Right lobe of liver (tissue), 6 donors: ENCODE data around the gene ATOH8. TPM values are rescaled to one million over a fixed set of nuclear protein-coding genes. Genes with fewer than 3 reads are reported as not detected.

ENCODE experiments used
- ATAC-seq, 4 donors: fragments of 200-7000 bp; cut with Tn5 transposase; one replicate each; pipeline ENCODE4 v1.9.1; 2020; ENCODE audit warnings: mild to moderate bottlenecking in 4 of 4, moderate library complexity in 4 of 4
- DNase-seq, 3 donors: peaks; one replicate each; pipeline ENCODE4 v3.0.0-alpha.2; 2020
- H3K27ac ChIP-seq, 3 donors: fragments of 200-600 bp; one replicate each; pipeline ENCODE4 v1.8.0; 2022
- H3K27me3 ChIP-seq, 2 donors: fragments of 200-600 bp; one replicate each; pipeline ENCODE4 v1.8.0; 2022
- H3K36me3 ChIP-seq, 4 donors: fragments of 200-600 bp; sonication (generic) in 1 of 4; one replicate each; pipeline versions ENCODE4 v1.5.1 to v1.8.0; 2017 to 2022; ENCODE audit warnings: control low read depth in 1 of 4
- H3K4me1 ChIP-seq, 4 donors: fragments of 200-600 bp; sonication (generic) in 1 of 4; one replicate each; pipeline versions ENCODE4 v1.5.1 to v1.8.0; 2017 to 2022; ENCODE audit warnings: control low read depth in 1 of 4
- H3K4me3 ChIP-seq, 3 donors: fragments of 200-600 bp; one replicate each; pipeline ENCODE4 v1.8.0; 2022
- H3K9me3 ChIP-seq, 4 donors: fragments of 200-600 bp; sonication (generic) in 1 of 4; one replicate each; pipeline versions ENCODE4 v1.5.1 to v1.8.0; 2017 to 2022; ENCODE audit warnings: control low read depth in 1 of 4
- POLR2A ChIP-seq: fragments of 450-650 bp; IDR thresholded peaks from one replicate; pipeline ENCODE4 v1.6.1; 2017; ENCODE audit warnings: antibody characterized with exemption, mild to moderate bottlenecking
- WGBS: methylation state at CpG from one replicate; pipeline ENCODE4 v1.1.6; 2018; ENCODE audit warnings: low coverage, low lambda C conversion rate; ENCODE audit not compliant: insufficient coverage; ENCODE audit errors: missing lambda C conversion rate; 5-methylcytosine and 5-hydroxymethylcytosine counted together
- intact Hi-C, 2 donors: fragments of 100-400 bp; cut with DNase I; formaldehyde crosslinking; loops; one replicate each; pipeline versions ENCODE4 v1.11.2 to v1.14.1; 2022
- total RNA-seq, 6 experiments: library from RNA; depleted of rRNA in 2 of 6; stranded (reverse); fragments of >200 nt in 2 of 6; fragmentation: NEBNext Ultra II Directional in 3 of 6; extraction: Animal tissue kit (Norgen Biotek cat#: 25700) in 3 of 6; gene quantifications; one replicate each; pipeline versions ENCODE4 v1.1.0 to v1.2.4, GENCODE V29; 2016 to 2023
- TF ChIP-seq, protein P1 (sequence below), 4 donors: fragments of 200-600 bp in 3 of 4; fragments of 450-650 bp in 1 of 4; IDR thresholded peaks; one replicate each; pipeline versions ENCODE4 v1.5.1 to v1.8.0; 2016 to 2022; ENCODE audit warnings: antibody characterized with exemption in 4 of 4, mild to moderate bottlenecking in 2 of 4
- donor health status: DM: no; HTN: yes; CAD: no.
- donor health status: DM: no; HTN: no; CAD: no.
- donor health status: DM: no; HTN: no; CAD: no.
- donor health status: DM: no; HTN: yes; CAD: no.
- donor health status: DM: no; HTN: yes; CAD: no.

The ATOH8 gene
- total RNA-seq, 6 experiments from 2014 or later: 5.3 to 78.0 (median 46.2) TPM

GRCh38 chr2:85719609-85720240 lies 34.1 kb upstream of the ATOH8 start:
- H3K27me3 ChIP-seq: no peaks in the 10 kb centered on the region
- no peaks in the 10 kb centered on the region for H3K36me3 ChIP-seq
- no peak overlapping the region for H3K4me3 ChIP-seq
- 84% methylated on average over 3 of the region's 6 CpGs for WGBS
- H3K9me3 ChIP-seq: no peaks in the 10 kb centered on the region
- peak in 1 of 3 donors; percentile 40 for DNase-seq
- no peak overlapping the region for H3K27ac ChIP-seq
- no peak for ATAC-seq
- TF ChIP-seq, protein P1, sequence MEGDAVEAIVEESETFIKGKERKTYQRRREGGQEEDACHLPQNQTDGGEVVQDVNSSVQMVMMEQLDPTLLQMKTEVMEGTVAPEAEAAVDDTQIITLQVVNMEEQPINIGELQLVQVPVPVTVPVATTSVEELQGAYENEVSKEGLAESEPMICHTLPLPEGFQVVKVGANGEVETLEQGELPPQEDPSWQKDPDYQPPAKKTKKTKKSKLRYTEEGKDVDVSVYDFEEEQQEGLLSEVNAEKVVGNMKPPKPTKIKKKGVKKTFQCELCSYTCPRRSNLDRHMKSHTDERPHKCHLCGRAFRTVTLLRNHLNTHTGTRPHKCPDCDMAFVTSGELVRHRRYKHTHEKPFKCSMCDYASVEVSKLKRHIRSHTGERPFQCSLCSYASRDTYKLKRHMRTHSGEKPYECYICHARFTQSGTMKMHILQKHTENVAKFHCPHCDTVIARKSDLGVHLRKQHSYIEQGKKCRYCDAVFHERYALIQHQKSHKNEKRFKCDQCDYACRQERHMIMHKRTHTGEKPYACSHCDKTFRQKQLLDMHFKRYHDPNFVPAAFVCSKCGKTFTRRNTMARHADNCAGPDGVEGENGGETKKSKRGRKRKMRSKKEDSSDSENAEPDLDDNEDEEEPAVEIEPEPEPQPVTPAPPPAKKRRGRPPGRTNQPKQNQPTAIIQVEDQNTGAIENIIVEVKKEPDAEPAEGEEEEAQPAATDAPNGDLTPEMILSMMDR (IDR thresholded peaks at IDR 0.05): no peak
- TF ChIP-seq POLR2A: no peak
- intact Hi-C loops: no loop called here
- peaks cover 0 to 24% (median 8%) of the 10 kb centered on the region in 4 donors for H3K4me1 ChIP-seq

GRCh38 chr2:85720533-85720932 lies 33.3 kb upstream of the ATOH8 start:
- Histone ChIP-seq H3K27me3 (no peaks in the 10 kb centered on the region), H3K27ac (no peak overlapping the region), H3K36me3 (no peaks in the 10 kb centered on the region), H3K4me1 (peaks cover 0 to 32% (median 12%) of the 10 kb centered on the region in 4 donors), H3K9me3 (no peaks in the 10 kb centered on the region), H3K4me3 (no peak overlapping the region)
- intact Hi-C loops: no loop called here
- no peak for DNase-seq
- no peak for TF ChIP-seq POLR2A
- TF ChIP-seq, protein P1 (IDR thresholded peaks at IDR 0.05): no peak
- WGBS: 63% methylated on average over 1 of the region's 1 CpG
- ATAC-seq: no peak

DNA sequence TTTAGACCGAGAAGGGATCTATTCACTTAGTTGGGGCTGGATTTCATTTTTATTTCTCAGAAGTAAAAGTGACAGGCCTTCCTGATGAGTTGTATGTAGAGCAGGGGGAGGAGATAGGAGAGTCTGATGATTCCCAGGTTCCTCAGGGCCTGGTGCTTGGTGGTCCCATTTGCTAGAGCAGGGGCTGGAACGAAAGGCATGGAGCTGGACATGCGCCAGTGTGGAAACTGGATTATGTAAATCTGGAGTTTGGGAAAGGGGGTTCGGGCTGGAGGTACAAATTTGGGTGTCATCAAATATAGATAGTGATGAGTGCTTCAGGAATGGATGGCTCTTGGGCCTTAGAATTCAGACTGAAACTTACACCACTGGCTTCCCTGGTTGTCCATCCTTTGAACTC lies 32.1 kb upstream of the ATOH8 start:
- Histone ChIP-seq H3K27ac (no peak overlapping the region), H3K36me3 (no peaks in the 10 kb centered on the region), H3K4me3 (no peak overlapping the region), H3K4me1 (peaks cover 0 to 39% (median 19%) of the 10 kb centered on the region in 4 donors), H3K9me3 (no peaks in the 10 kb centered on the region), H3K27me3 (no peaks in the 10 kb centered on the region)
- 82% methylated on average over 4 of the region's 4 CpGs for WGBS
- intact Hi-C loops: no loop called here
- no peak for ATAC-seq
- TF ChIP-seq POLR2A: no peak
- TF ChIP-seq, protein P1 (IDR thresholded peaks at IDR 0.05): no peak
- peak in 1 of 3 donors; percentile 28 for DNase-seq

- ATAC-seq (peak in 3 of 4 donors; percentile 24 to 67 (median 41)), DNase-seq (no peak)
- peak overlapping the region in 1 of 3 donors; percentile 42 for H3K27ac ChIP-seq
- TF ChIP-seq, protein P1 (IDR thresholded peaks at IDR 0.05): no peak
- TF ChIP-seq POLR2A: no peak
- no peaks in the 10 kb centered on the region for H3K36me3 ChIP-seq
- H3K9me3 ChIP-seq: no peaks in the 10 kb centered on the region
- peaks cover 0 to 39% (median 19%) of the 10 kb centered on the region in 4 donors for H3K4me1 ChIP-seq
- no peak overlapping the region for H3K4me3 ChIP-seq
- WGBS: 43% methylated on average over 3 of the region's 6 CpGs
- intact Hi-C loops: no loop called here
- no peaks in the 10 kb centered on the region for H3K27me3 ChIP-seq
Observed at GRCh38 chr2:85722519-85722918, 31.3 kb upstream of the ATOH8 start.
